Right atrium auricular region (tissue), 2 donors: ENCODE measurements around the gene MCOLN2. TPM values are rescaled to one million over a fixed set of nuclear protein-coding genes. Genes with fewer than 3 reads are reported as not detected.

Experiments
- DNase-seq: peaks from one replicate; pipeline ENCODE4 v3.0.0-alpha.2; 2019; ENCODE audit warnings: low spot score
- H3K27ac ChIP-seq, 2 donors: fragments of 200-600 bp; sonication (generic); 1 replicate in 1 of 2; 2 replicates in 1 of 2; pipeline ENCODE4 v1.5.1; 2016 to 2019
- H3K27me3 ChIP-seq, 2 donors: fragments of 200-600 bp; sonication (generic); one replicate each; pipeline versions ENCODE4 v1.5.1 to v1.6.0; 2017 to 2019
- H3K36me3 ChIP-seq: fragments of 200-600 bp; sonication (generic); one replicate; pipeline ENCODE4 v1.5.1; 2016
- H3K4me1 ChIP-seq, 2 donors: fragments of 200-600 bp; sonication (generic); one replicate each; pipeline versions ENCODE4 v1.5.1 to v1.6.0; 2017 to 2019
- H3K4me3 ChIP-seq, 2 donors: fragments of 200-600 bp; sonication (generic); 1 replicate in 1 of 2; 2 replicates in 1 of 2; pipeline ENCODE4 v1.5.1; 2017 to 2019; ENCODE audit warnings: mild to moderate bottlenecking in 1 of 2, moderate library complexity in 1 of 2
- H3K9me3 ChIP-seq, 2 donors: fragments of 200-600 bp; sonication (generic); one replicate each; pipeline ENCODE4 v1.5.1; 2019
- CTCF ChIP-seq, 2 donors: fragments of 200-600 bp; sonication (generic); IDR thresholded peaks; one replicate each; pipeline ENCODE4 v1.5.1; 2019; ENCODE audit warnings: antibody characterized with exemption in 2 of 2
- total RNA-seq, 2 donors: library from RNA; depleted of rRNA; stranded (reverse); fragments of >200 nt; gene quantifications; one replicate each; pipeline ENCODE4 v1.1.0, GENCODE V29; 2016

The MCOLN2 gene
- total RNA-seq, 2 donors from 2014 or later: 0.90 TPM; not detected in 1

GRCh38 chr1:84947536-84948410 is 49.1 kb downstream of the MCOLN2 start:
- Histone ChIP-seq H3K9me3 (peaks cover 0 to 12% of the 10 kb centered on the region in 2 donors), H3K4me1 (peaks cover 0 to 7% of the 10 kb centered on the region in 2 donors), H3K4me3 (no peak overlapping the region), H3K36me3 (no peaks in the 10 kb centered on the region), H3K27me3 (no peaks in the 10 kb centered on the region), H3K27ac (no peak overlapping the region)
- TF ChIP-seq CTCF (IDR thresholded peaks at IDR 0.05): no peak
- DNase-seq: no peak

DNA sequence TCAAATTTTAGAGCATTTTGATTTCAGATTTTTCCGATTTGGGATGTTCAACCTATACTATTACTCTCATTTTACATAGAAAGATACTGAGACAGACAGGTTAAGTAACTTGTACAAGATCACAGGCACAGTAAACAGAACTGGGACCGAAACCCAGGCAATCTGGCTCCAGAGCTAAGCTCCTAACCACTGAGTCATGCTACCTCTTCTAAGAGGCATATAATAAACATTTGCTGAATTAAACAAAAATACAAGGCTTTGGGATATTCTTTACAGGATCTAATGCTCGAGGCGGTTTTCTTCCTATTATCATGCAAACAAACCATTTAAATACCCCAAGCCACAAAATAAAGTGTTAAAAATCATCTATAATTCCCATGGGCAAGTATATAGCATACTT is 50.3 kb downstream of the MCOLN2 start:
- Histone ChIP-seq H3K27ac (no peak overlapping the region), H3K4me3 (no peak overlapping the region), H3K4me1 (peaks cover 0 to 7% of the 10 kb centered on the region in 2 donors), H3K9me3 (peaks cover 0 to 12% of the 10 kb centered on the region in 2 donors), H3K36me3 (no peaks in the 10 kb centered on the region), H3K27me3 (no peaks in the 10 kb centered on the region)
- no peak for DNase-seq
- TF ChIP-seq CTCF (IDR thresholded peaks at IDR 0.05): no peak

- Histone ChIP-seq H3K4me1 (peaks cover 0 to 7% of the 10 kb centered on the region in 2 donors), H3K27me3 (no peaks in the 10 kb centered on the region), H3K4me3 (peak overlapping the region; percentile 27 to 39), H3K36me3 (no peaks in the 10 kb centered on the region), H3K9me3 (peaks cover 0 to 8% of the 10 kb centered on the region in 2 donors), H3K27ac (peak overlapping the region; percentile 24 to 40)
- TF ChIP-seq CTCF (IDR thresholded peaks at IDR 0.05): peak in 1 of 2 donors; percentile 75
- DNase-seq: peak; percentile 73
Measured at GRCh38 chr1:84944767-84945486, 52.0 kb downstream of the MCOLN2 start.

DNA sequence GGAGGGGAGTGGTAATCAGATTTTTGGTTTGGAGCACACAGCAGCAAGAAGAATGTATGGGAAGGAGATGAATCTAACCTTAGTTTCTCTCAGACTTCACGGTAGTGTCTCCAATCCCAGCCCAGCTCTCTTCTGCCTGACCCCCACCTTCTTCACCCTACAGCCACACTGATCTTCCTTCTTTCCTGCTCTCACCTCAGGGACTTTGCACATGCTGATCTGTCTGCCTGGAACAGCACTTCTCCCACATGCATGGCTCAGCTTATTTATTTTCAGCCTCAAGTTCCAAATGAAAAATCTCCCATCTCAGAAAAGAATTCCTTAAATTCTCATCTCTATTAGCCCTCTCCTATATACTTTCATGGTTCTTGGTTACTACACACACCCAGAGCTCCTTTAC is 55.1 kb downstream of the MCOLN2 start:
- H3K4me1 ChIP-seq: peaks cover 0 to 7% of the 10 kb centered on the region in 2 donors
- TF ChIP-seq CTCF (IDR thresholded peaks at IDR 0.05): no peak
- no peaks in the 10 kb centered on the region for H3K27me3 ChIP-seq
- H3K4me3 ChIP-seq: no peak overlapping the region
- no peaks in the 10 kb centered on the region for H3K9me3 ChIP-seq
- H3K27ac ChIP-seq: no peak overlapping the region
- DNase-seq: no peak
- no peaks in the 10 kb centered on the region for H3K36me3 ChIP-seq

DNA sequence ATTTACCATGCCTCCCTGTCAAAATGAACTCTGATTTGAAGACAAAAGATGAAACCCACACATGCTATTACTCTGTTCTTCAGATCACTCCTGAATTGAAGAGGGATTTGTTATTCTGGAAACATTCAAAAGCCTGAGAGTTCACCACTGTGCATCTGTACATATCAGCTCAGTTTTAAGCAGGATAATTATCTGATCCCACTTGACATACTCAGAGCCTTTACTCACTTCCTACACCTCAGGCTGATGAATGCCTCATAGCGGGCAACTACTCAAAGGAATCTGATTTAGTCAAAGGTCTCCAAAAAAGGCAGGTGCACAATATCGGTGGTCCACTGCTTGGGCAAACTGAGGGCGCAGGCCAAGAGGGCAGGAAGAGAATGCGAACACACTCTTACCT is 56.4 kb downstream of the MCOLN2 start:
- Histone ChIP-seq H3K36me3 (no peaks in the 10 kb centered on the region), H3K9me3 (no peaks in the 10 kb centered on the region), H3K4me1 (peaks cover 0 to 4% of the 10 kb centered on the region in 2 donors), H3K27ac (no peak overlapping the region), H3K4me3 (no peak overlapping the region), H3K27me3 (no peaks in the 10 kb centered on the region)
- TF ChIP-seq CTCF (IDR thresholded peaks at IDR 0.05): no peak
- DNase-seq: no peak
